Endodermal cell (in vitro differentiated cells): Measurements from ENCODE around the gene FAT1. TPM values are rescaled to one million over a fixed set of nuclear protein-coding genes. Genes with fewer than 3 reads are reported as not detected.

Experiments used
- DNase-seq: peaks from one replicate; pipeline ENCODE4 v3.0.0-alpha.2; 2017
- H3K27ac ChIP-seq: 2 replicates; pipeline ENCODE4 v1.5.1; 2013; ENCODE audit warnings: mild to moderate bottlenecking, low read depth, low read length, moderate library complexity
- H3K27me3 ChIP-seq: 2 replicates; pipeline ENCODE4 v1.6.1; 2013; ENCODE audit warnings: mild to moderate bottlenecking, low read length, moderate library complexity; ENCODE audit not compliant: insufficient read depth, control insufficient read depth, poor library complexity, severe bottlenecking
- H3K36me3 ChIP-seq: 2 replicates; pipeline ENCODE4 v1.7.0; 2013; ENCODE audit warnings: mild to moderate bottlenecking, low read length, moderate library complexity; ENCODE audit not compliant: control insufficient read depth, insufficient read depth
- H3K4me1 ChIP-seq: one replicate; pipeline ENCODE4 v1.7.0; 2013; ENCODE audit warnings: low read length; ENCODE audit not compliant: control insufficient read depth, insufficient read depth
- H3K4me3 ChIP-seq: 2 replicates; pipeline ENCODE4 v1.5.1; 2013; ENCODE audit warnings: mild to moderate bottlenecking, low read length, moderate library complexity
- H3K9ac ChIP-seq: 2 replicates; pipeline ENCODE4 v1.6.1; 2013; ENCODE audit warnings: mild to moderate bottlenecking, low read length, moderate library complexity; ENCODE audit not compliant: poor library complexity, severe bottlenecking; ENCODE audit errors: extremely low read depth
- H3K9me3 ChIP-seq: 2 replicates; pipeline ENCODE4 v1.6.1; 2013; ENCODE audit warnings: mild to moderate bottlenecking, low read length, moderate library complexity; ENCODE audit not compliant: control insufficient read depth
- H3K27ac Mint-ChIP-seq: 2 replicates; pipeline ENCODE4 v1.8.0; 2020; ENCODE audit warnings: mixed read lengths
- H3K27me3 Mint-ChIP-seq: 2 replicates; pipeline ENCODE4 v1.8.0; 2021; ENCODE audit warnings: mild to moderate bottlenecking, mixed read lengths; ENCODE audit not compliant: insufficient read depth
- H3K36me3 Mint-ChIP-seq: 2 replicates; pipeline ENCODE4 v1.8.0; 2020; ENCODE audit warnings: low read depth, mixed read lengths
- H3K4me1 Mint-ChIP-seq: 2 replicates; pipeline ENCODE4 v1.8.0; 2020; ENCODE audit warnings: mixed read lengths
- H3K4me3 Mint-ChIP-seq: 2 replicates; pipeline ENCODE4 v1.8.0; 2020; ENCODE audit warnings: mild to moderate bottlenecking, moderate library complexity, mixed read lengths
- H3K9me3 Mint-ChIP-seq: 2 replicates; pipeline ENCODE4 v1.8.0; 2020; ENCODE audit warnings: mild to moderate bottlenecking, mixed read lengths
- WGBS, 2 experiments: methylation state at CpG; one replicate each; pipeline versions ENCODE4 v1.1.5 to v1.1.7; 2013; ENCODE audit warnings: missing lambda C conversion rate in 2 of 2, mixed read lengths in 1 of 2; ENCODE audit not compliant: insufficient coverage in 1 of 2, insufficient read length in 1 of 2; 5-methylcytosine and 5-hydroxymethylcytosine counted together
- total RNA-seq, 2 donors: library from RNA; stranded (reverse); fragmentation: NEBNext Ultra II Directional in 1 of 2; extraction: Animal tissue kit (Norgen Biotek cat#: 25700) in 1 of 2; gene quantifications; 2 replicates in 1 of 2; 3 replicates in 1 of 2; pipeline ENCODE4 v1.2.1, GENCODE V29; 2021
- TF ChIP-seq, protein P1 (sequence below): fragments of 200-600 bp; sonication (generic); conservative IDR thresholded peaks from 2 replicates; pipeline ENCODE4 v1.5.0; 2021; ENCODE audit warnings: antibody characterized with exemption, mild to moderate bottlenecking

FAT1 gene
- total RNA-seq, 2 donors from 2014 or later = 66.6 to 77.8 TPM

DNA sequence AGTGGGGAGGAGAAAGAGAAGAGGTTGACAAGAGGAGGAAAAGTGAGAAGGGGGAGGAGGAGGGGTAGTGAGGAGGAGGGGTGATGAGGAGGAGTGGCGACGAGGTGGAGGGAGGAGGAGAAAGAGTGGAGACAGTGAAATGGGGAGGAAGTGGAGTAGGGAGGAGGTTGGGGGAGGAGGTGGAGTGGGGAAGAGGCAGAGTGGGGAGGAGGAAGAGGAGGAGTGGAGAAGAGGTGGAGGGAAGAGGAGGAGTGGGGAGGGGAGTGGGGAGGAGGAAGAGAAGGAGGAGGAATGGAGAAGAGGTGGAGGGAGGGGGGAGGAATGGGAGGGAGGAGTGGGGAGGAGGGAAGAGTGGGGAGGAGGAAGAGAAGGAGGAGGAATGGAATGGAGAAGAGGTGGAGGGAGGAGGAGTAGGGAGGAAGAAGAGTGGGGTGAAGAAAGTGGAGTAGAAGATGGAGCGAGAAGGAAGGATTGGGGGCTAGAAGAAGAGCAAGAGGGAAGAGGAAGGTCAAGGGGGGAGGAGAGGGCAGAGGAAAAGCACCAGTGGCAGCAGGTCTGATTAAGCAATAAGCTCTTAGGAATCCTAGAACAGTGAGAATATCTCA lies 118.3 kb downstream of the FAT1 start:
- Histone ChIP-seq H3K4me1 (peaks cover 10% of the 10 kb centered on the region), H3K4me3 (no peak overlapping the region), H3K9ac (no peak overlapping the region), H3K27me3 (no peaks in the 10 kb centered on the region), H3K27ac (no peak overlapping the region), H3K9me3 (no peaks in the 10 kb centered on the region), H3K36me3 (peaks cover 82% of the 10 kb centered on the region)
- no peak for DNase-seq
- TF ChIP-seq, protein P1, sequence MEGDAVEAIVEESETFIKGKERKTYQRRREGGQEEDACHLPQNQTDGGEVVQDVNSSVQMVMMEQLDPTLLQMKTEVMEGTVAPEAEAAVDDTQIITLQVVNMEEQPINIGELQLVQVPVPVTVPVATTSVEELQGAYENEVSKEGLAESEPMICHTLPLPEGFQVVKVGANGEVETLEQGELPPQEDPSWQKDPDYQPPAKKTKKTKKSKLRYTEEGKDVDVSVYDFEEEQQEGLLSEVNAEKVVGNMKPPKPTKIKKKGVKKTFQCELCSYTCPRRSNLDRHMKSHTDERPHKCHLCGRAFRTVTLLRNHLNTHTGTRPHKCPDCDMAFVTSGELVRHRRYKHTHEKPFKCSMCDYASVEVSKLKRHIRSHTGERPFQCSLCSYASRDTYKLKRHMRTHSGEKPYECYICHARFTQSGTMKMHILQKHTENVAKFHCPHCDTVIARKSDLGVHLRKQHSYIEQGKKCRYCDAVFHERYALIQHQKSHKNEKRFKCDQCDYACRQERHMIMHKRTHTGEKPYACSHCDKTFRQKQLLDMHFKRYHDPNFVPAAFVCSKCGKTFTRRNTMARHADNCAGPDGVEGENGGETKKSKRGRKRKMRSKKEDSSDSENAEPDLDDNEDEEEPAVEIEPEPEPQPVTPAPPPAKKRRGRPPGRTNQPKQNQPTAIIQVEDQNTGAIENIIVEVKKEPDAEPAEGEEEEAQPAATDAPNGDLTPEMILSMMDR = no peak
- H3K27ac Mint-ChIP-seq = no peak overlapping the region
- no peaks in the 10 kb centered on the region for H3K27me3 Mint-ChIP-seq
- WGBS, 2 experiments = 98 to 100% methylated on average over 3 of the region's 3 CpGs
- H3K9me3 Mint-ChIP-seq = peaks cover 5% of the 10 kb centered on the region
- H3K4me1 Mint-ChIP-seq = peaks cover 13% of the 10 kb centered on the region
- H3K36me3 Mint-ChIP-seq = peaks cover 80% of the 10 kb centered on the region
- no peak overlapping the region for H3K4me3 Mint-ChIP-seq

DNA sequence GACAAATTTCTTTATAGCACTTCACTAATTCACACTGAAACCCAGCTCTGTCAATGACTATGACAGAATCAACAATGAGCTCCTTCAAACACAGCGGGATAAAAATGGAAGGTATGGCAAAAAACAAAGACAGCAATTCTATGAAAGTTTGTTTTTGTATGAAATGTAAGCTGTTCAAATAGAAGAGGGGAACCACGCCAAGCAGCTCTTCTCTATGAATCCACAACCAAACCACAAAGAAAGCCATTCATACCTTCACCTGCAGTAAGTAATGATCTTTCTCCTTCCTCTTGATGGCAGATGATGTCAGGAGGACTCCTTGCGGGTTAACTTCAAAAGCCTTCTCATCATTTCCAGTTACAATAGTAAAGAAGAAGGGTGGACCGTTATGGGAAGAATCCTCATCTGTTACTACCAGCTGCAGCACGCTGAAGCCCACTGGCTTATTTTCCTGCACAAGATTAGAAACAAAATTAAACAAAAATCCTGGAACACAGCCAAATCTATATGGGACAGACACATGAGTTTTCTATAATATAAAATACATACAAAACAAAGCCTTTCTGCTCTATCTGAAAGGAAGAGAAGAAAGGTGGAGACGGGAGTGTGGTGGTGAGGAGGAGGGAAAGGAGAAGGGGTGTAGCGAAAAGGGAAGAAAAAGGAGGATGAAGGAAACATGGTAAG lies 119.4 kb downstream of the FAT1 start:
- Mint-ChIP-seq H3K4me1 (peaks cover 13% of the 10 kb centered on the region), H3K36me3 (peaks cover 78% of the 10 kb centered on the region), H3K27me3 (no peaks in the 10 kb centered on the region), H3K27ac (no peak overlapping the region), H3K9me3 (no peaks in the 10 kb centered on the region), H3K4me3 (no peak overlapping the region)
- H3K9ac ChIP-seq = no peak overlapping the region
- peaks cover 84% of the 10 kb centered on the region for H3K36me3 ChIP-seq
- no peak for DNase-seq
- H3K4me1 ChIP-seq = peaks cover 10% of the 10 kb centered on the region
- H3K9me3 ChIP-seq = no peaks in the 10 kb centered on the region
- 75 to 92% methylated on average over 2 to 7 of the region's 7 CpGs for WGBS, 2 experiments
- no peaks in the 10 kb centered on the region for H3K27me3 ChIP-seq
- H3K27ac ChIP-seq = no peak overlapping the region
- no peak overlapping the region for H3K4me3 ChIP-seq
- TF ChIP-seq, protein P1 = no peak

DNA sequence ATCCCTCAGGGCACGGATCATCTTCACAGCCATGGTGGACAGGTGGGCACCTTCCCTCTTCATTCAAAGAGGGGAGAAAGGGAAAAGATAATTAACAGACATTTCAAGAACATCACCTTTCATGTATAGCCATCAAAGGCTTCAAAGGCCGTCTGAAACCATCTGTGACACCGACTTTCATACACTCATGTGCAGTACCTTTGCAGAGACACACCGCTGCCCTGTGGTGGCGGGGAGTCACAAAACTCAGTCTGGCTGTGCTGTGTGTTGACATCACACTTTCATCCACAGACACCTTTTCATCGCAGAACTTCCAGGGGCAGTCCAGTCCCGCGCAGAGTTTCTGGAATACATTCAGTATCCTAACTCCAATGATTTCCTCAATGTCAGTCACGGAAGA lies 120.7 kb downstream of the FAT1 start:
- no peak overlapping the region for H3K27ac Mint-ChIP-seq

More for the DNA sequence above, 120.7 kb downstream of the FAT1 start:
- Histone ChIP-seq H3K9ac (no peak overlapping the region), H3K27me3 (no peaks in the 10 kb centered on the region), H3K27ac (no peak overlapping the region), H3K4me3 (no peak overlapping the region), H3K9me3 (no peaks in the 10 kb centered on the region), H3K36me3 (peaks cover 79% of the 10 kb centered on the region), H3K4me1 (peaks cover 10% of the 10 kb centered on the region)
- Mint-ChIP-seq H3K9me3 (no peaks in the 10 kb centered on the region), H3K27me3 (no peaks in the 10 kb centered on the region), H3K36me3 (peaks cover 70% of the 10 kb centered on the region), H3K4me3 (no peak overlapping the region), H3K4me1 (peaks cover 13% of the 10 kb centered on the region)
- TF ChIP-seq, protein P1 = no peak
- WGBS, 2 experiments = 98 to 100% methylated on average over 4 to 9 of the region's 9 CpGs
- no peak for DNase-seq
